Measurements from ENCODE around the gene CNOT1. TPM values are rescaled to one million over a fixed set of nuclear protein-coding genes. Genes with fewer than 3 reads are reported as not detected.

CNOT1 gene
- total and polyA plus RNA-seq, 2 of the 4 experiments (the other 2 are of a cell fraction): 85.5 to 357 TPM

DNA sequence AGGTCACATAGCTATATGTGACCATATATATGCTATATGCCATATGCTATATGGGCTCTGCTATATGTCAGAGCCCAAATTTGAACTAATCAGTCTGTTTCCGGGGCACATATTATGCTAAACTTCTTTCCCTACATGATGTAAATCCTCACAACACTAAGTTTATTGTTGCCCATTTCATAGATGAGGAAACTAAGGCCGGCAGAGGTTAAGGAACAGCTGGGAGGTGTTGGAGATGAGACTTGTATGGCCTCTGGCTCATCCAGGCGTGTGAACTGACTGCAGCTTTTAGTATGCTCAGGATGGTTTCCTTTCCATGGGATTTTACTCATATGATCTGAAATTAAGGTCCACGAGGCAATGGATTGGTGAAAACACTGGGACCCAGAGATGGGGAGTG lies 17.5 kb upstream of the CNOT1 start:
- Histone ChIP-seq H4K91ac (ENCODE audit: insufficient read depth, low read depth, low read length) (no peak overlapping the region), H2BK15ac (ENCODE audit: low read depth, low read length) (no peak overlapping the region), H3K4ac (ENCODE audit: low read depth, low read length) (no peak overlapping the region), H3K4me1 (ENCODE audit: control insufficient read depth, insufficient read depth, low read length) (peaks cover 2% of the 10 kb centered on the region; the same call in 1 of the 2 replicates), H3K18ac (ENCODE audit: low read depth, low read length) (no peak overlapping the region), H3K27ac (ENCODE audit: insufficient read depth, low read length) (no peak overlapping the region), H3K27me3 (ENCODE audit: control insufficient read depth, insufficient read depth, low read length) (no peaks in the 10 kb centered on the region), H3K9ac (ENCODE audit: low read depth, low read length) (no peak overlapping the region), H3K56ac (ENCODE audit: extremely low read depth, insufficient read depth, low read length) (no peak overlapping the region), H4K5ac (ENCODE audit: low read depth, low read length) (no peak overlapping the region), H2AK5ac (ENCODE audit: low read depth, low read length) (no peak overlapping the region), H3K14ac (replicated peaks; ENCODE audit: low read depth, low read length) (no peak overlapping the region), H2AFZ (replicated peaks; ENCODE audit: low read length, poor library complexity) (no peak overlapping the region), H4K20me1 (ENCODE audit: insufficient read depth, low read length) (no peaks in the 10 kb centered on the region), H3K9me3 (ENCODE audit: control insufficient read depth, insufficient read depth, low read length) (no peaks in the 10 kb centered on the region), H2BK5ac (ENCODE audit: low read depth, low read length, poor library complexity, severe bottlenecking) (no peak overlapping the region), H3K23ac (ENCODE audit: low read depth, low read length) (no peak overlapping the region), H3K79me1 (ENCODE audit: low read depth in 1 of 2, low read length in 2 of 2) (no peaks in the 10 kb centered on the region), H3K4me3 (ENCODE audit: insufficient read depth, low read depth, low read length) (no peak overlapping the region), H4K8ac (ENCODE audit: low read depth in 2 of 2, low read length in 2 of 2) (no peak overlapping the region), H3K4me2 (ENCODE audit: low read depth, low read length) (no peak overlapping the region), H2BK20ac (ENCODE audit: low read depth, low read length) (no peak overlapping the region), H3K9me1 (ENCODE audit: insufficient read depth, low read length) (no peaks in the 10 kb centered on the region), H2AK9ac (replicated peaks; ENCODE audit: low read depth, low read length, poor library complexity) (no peak overlapping the region), H2BK120ac (ENCODE audit: low read depth, low read length) (no peak overlapping the region), H3K36me3 (ENCODE audit: control insufficient read depth, insufficient read depth, low read length) (no peaks in the 10 kb centered on the region)
- ChIA-PET POLR2A (ENCODE audit: unreplicated experiment) (no interaction called here), CTCF (interaction anchor here (1.2 kb wide), 1 partner anchor 14 kb away, joined by 4 read pairs; no protein-coding TSS in a partner anchor)
- dilution Hi-C loops (cut with HindIII; ENCODE audit: low sequenced_read_pairs, unreplicated experiment): no loop called here
- no peak for DNase-seq
- BruUV-seq (replicated peaks): no TSS peak
- WGBS, 2 experiments (ENCODE audit: extremely low coverage in 2 of 2, insufficient read length in 1 of 2): 20% methylated on average over 1 of the region's 4 CpGs; no CpG with 5 or more reads in 1 of the 2 experiments
- in situ Hi-C loops (cut with MboI; ENCODE audit: low sequenced_read_pairs): no loop called here
- ATAC-seq (ENCODE audit: low read depth): no peak
- intact Hi-C loops (cut with micrococcal nuclease): no loop called here
- no peak for TF ChIP-seq SMC3 (IDR thresholded peaks at IDR 0.05; ENCODE audit: low read depth, low read length)
- no peak for TF ChIP-seq NFE2L2 (IDR thresholded peaks at IDR 0.05; ENCODE audit: low read depth, low read length)
- TF ChIP-seq CHD1 (IDR thresholded peaks at IDR 0.05; ENCODE audit: low read depth, low read length): no peak
- TF ChIP-seq RAD21 (IDR thresholded peaks at IDR 0.05; ENCODE audit: low read length): no peak
- no peak for TF ChIP-seq FOS (IDR thresholded peaks at IDR 0.05; ENCODE audit: low read depth, low read length)
- TF ChIP-seq CEBPB (IDR thresholded peaks at IDR 0.05; ENCODE audit: low read depth, low read length): no peak
- no peak for TF ChIP-seq MXI1 (IDR thresholded peaks at IDR 0.05; ENCODE audit: borderline replicate concordance, low read depth, low read length)
- TF ChIP-seq BHLHE40 (IDR thresholded peaks at IDR 0.05; ENCODE audit: low read depth, low read length): no peak
- TF ChIP-seq, protein P1, sequence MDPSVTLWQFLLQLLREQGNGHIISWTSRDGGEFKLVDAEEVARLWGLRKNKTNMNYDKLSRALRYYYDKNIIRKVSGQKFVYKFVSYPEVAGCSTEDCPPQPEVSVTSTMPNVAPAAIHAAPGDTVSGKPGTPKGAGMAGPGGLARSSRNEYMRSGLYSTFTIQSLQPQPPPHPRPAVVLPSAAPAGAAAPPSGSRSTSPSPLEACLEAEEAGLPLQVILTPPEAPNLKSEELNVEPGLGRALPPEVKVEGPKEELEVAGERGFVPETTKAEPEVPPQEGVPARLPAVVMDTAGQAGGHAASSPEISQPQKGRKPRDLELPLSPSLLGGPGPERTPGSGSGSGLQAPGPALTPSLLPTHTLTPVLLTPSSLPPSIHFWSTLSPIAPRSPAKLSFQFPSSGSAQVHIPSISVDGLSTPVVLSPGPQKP (IDR thresholded peaks at IDR 0.05; ENCODE audit: borderline replicate concordance, low read depth, low read length): no peak
- no peak for TF ChIP-seq POLR2A (IDR thresholded peaks at IDR 0.05; ENCODE audit: low read depth, low read length)
- TF ChIP-seq, protein P2, sequence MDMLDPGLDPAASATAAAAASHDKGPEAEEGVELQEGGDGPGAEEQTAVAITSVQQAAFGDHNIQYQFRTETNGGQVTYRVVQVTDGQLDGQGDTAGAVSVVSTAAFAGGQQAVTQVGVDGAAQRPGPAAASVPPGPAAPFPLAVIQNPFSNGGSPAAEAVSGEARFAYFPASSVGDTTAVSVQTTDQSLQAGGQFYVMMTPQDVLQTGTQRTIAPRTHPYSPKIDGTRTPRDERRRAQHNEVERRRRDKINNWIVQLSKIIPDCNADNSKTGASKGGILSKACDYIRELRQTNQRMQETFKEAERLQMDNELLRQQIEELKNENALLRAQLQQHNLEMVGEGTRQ (IDR thresholded peaks at IDR 0.05; ENCODE audit: low read depth, low read length): no peak
- no peak for TF ChIP-seq MAZ (IDR thresholded peaks at IDR 0.05; ENCODE audit: borderline replicate concordance, low read depth, low read length)
- TF ChIP-seq RFX5 (IDR thresholded peaks at IDR 0.05; ENCODE audit: low read depth, low read length): no peak
- TF ChIP-seq RCOR1 (IDR thresholded peaks at IDR 0.05; ENCODE audit: insufficient replicate concordance, low read length): no peak
- TF ChIP-seq MAFK (IDR thresholded peaks at IDR 0.05; ENCODE audit: low read depth, low read length): no peak
- TF ChIP-seq, protein P3, sequence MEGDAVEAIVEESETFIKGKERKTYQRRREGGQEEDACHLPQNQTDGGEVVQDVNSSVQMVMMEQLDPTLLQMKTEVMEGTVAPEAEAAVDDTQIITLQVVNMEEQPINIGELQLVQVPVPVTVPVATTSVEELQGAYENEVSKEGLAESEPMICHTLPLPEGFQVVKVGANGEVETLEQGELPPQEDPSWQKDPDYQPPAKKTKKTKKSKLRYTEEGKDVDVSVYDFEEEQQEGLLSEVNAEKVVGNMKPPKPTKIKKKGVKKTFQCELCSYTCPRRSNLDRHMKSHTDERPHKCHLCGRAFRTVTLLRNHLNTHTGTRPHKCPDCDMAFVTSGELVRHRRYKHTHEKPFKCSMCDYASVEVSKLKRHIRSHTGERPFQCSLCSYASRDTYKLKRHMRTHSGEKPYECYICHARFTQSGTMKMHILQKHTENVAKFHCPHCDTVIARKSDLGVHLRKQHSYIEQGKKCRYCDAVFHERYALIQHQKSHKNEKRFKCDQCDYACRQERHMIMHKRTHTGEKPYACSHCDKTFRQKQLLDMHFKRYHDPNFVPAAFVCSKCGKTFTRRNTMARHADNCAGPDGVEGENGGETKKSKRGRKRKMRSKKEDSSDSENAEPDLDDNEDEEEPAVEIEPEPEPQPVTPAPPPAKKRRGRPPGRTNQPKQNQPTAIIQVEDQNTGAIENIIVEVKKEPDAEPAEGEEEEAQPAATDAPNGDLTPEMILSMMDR (conservative IDR thresholded peaks at IDR 0.05; ENCODE audit: low read depth, low read length): no peak

All from IMR-90 (cell line).